ENCODE measurements around the gene SMCO1.
A peak's percentile ranks its signal among the peaks of the same experiment; 100 is the strongest.
"Not testable (repeated sequence)": the region's sequence is repeated elsewhere in the genome, so short reads cannot be mapped to it uniquely, and the experiment has no call there.

Gene SMCO1

DNA sequence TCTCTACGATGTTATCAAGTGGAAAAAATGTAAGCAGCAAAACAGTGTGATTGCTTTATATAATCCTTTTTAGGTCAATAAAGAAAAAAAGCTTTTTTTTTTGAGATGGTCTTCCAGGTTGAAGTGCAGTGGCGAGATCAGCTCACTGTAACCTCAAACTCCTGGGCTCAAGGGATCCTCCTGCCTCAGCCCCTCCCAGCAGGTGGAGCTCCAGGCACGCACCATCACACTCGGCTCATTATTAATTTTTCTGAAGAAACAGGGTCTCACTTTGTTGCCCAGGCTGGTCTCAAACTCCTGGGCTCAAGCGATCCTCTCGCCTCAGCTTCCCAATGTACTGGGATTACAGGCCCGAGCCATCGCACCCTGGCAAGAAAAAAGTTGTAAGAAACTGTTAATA lies 28.9 kb downstream of the SMCO1 start:
- DNase-seq: peak; percentile 31

GRCh38 chr3:196477678-196478077 lies 37.5 kb downstream of the SMCO1 start:
- no peak for DNase-seq

DNA sequence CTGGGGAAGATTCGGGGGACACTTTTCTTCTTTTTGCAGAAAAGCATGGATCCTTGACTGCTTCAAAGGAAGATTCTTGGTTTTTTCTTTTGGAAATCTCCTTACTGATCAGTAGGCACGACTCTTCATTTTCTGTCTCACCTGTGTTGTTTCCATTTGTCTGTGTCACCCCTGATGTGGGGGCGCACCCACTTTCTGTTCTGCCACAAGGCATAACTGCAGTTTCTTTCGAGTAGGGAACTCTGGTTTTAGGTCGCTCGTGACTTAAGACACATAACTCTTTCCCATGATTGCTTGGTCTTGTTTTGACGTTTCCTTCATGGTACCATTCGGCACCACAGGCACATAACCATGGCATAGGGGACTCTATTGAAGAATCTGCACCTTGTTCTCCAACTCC lies 42.9 kb downstream of the SMCO1 start:
- DNase-seq: no peak

DNA sequence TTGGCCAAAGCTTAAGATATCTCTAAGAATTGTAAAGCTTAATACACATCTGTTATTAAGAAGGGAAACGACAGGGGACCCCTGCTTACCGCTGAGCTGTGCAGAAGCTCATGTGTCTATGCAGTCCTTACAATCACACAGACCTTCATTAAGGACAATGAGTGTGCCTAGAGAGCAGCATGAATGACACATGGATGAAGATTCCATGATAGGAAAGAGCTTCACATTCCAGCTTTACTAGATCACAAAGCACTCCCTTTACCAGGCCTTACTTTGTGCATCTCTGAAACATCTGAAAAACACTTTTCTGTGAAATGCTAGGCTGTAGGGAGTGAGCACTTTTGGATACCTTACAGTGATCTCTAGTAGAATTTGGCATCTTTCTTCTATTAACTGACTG lies 43.6 kb downstream of the SMCO1 start:
- DNase-seq: no peak

- not testable (repeated sequence) for DNase-seq
These were observed 45.0 kb downstream of the SMCO1 start for GRCh38 chr3:196470182-196470581.

- no peak for DNase-seq
These were observed 51.3 kb downstream of the SMCO1 start for GRCh38 chr3:196463804-196464203.

- no peak for DNase-seq
These were observed 51.7 kb downstream of the SMCO1 start for GRCh38 chr3:196463478-196463756.

DNA sequence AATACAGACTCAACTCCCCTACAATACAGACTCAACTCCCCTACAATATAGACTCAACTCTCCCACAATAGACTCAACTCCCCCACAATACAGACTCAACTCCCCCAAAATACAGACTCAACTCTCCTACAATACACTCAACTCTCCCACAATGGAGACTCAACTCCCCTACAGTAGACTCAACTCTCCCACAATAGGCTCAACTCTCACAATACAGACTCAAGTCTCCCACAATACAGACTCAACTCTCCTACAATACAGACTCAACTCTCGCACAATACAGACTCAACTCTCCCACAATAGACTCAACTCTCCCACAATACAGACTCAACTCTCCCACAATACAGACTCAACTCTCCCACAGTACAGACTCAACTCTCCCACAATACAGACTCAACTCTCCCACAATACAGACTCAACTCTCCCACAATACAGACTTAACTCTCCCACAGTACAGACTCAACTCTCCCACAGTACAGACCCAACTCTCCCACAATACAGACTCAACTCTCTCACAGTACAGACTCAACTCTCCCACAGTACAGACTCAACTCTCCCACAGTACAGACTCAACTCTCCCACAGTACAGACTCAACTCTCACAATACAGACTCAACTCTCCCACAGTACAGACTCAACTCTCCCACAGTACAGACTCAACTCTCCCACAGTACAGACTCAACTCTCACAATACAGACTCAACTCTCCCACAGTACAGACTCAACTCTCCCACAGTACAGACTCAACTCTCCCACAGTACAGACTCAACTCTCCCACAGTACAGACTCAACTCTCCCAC lies 52.3 kb downstream of the SMCO1 start:
- DNase-seq: not testable (repeated sequence)

- DNase-seq: no peak
These were observed 57.1 kb downstream of the SMCO1 start for GRCh38 chr3:196458063-196458462.

- DNase-seq: not testable (repeated sequence)
These were observed 57.7 kb downstream of the SMCO1 start for GRCh38 chr3:196457470-196457869.

All from activated gamma-delta T cell treated with Interleukin-2 at 50 U/mL for 16 hours (primary cell).